ENCODE data around the gene PCOLCE2. TPM values are rescaled to one million over a fixed set of nuclear protein-coding genes. Genes with fewer than 3 reads are reported as not detected.

The PCOLCE2 gene
- total RNA-seq, 1 donor = 21.4 TPM

- no peaks in the 10 kb centered on the region for H3K36me3 ChIP-seq (ENCODE audit: insufficient read depth, low read length)
- DNase-seq (ENCODE audit: insufficient read length, low spot score, missing footprints) = no peak
- H3K4me3 ChIP-seq (ENCODE audit: insufficient read depth, low read length) = no peak overlapping the region
- H3K27me3 ChIP-seq (ENCODE audit: insufficient read depth, low read length) = no peaks in the 10 kb centered on the region
- H3K9me3 ChIP-seq (ENCODE audit: low read depth, low read length) = no peaks in the 10 kb centered on the region
- no peak for TF ChIP-seq CTCF (IDR thresholded peaks at IDR 0.05; ENCODE audit: extremely low read depth, low read depth, low read length)
- H4K20me1 ChIP-seq (ENCODE audit: insufficient read depth, low read length) = no peaks in the 10 kb centered on the region
- H3K27ac ChIP-seq (ENCODE audit: low read depth, low read length) = no peak overlapping the region
- no peak overlapping the region for H2AFZ ChIP-seq (ENCODE audit: low read length)
- H3K79me2 ChIP-seq (ENCODE audit: insufficient read depth, low read length) = no peaks in the 10 kb centered on the region
- no peak overlapping the region for H3K4me2 ChIP-seq (ENCODE audit: insufficient read depth, low read length)
- peaks cover 1% of the 10 kb centered on the region for H3K4me1 ChIP-seq (ENCODE audit: insufficient read depth, low read length)
Observed at GRCh38 chr3:142881445-142882224, 7.2 kb downstream of the PCOLCE2 start.

- Histone ChIP-seq H3K4me1 (ENCODE audit: insufficient read depth, low read length) (no peaks in the 10 kb centered on the region), H3K4me3 (ENCODE audit: insufficient read depth, low read length) (no peak overlapping the region), H3K36me3 (ENCODE audit: insufficient read depth, low read length) (no peaks in the 10 kb centered on the region), H3K27ac (ENCODE audit: low read depth, low read length) (no peak overlapping the region), H3K9me3 (ENCODE audit: low read depth, low read length) (no peaks in the 10 kb centered on the region), H3K27me3 (ENCODE audit: insufficient read depth, low read length) (no peaks in the 10 kb centered on the region), H3K79me2 (ENCODE audit: insufficient read depth, low read length) (no peaks in the 10 kb centered on the region), H4K20me1 (ENCODE audit: insufficient read depth, low read length) (no peaks in the 10 kb centered on the region), H2AFZ (ENCODE audit: low read length) (no peak overlapping the region), H3K4me2 (ENCODE audit: insufficient read depth, low read length) (no peak overlapping the region)
- no peak for TF ChIP-seq CTCF (IDR thresholded peaks at IDR 0.05; ENCODE audit: extremely low read depth, low read depth, low read length)
- no peak for DNase-seq (ENCODE audit: insufficient read length, low spot score, missing footprints)
Observed at GRCh38 chr3:142878649-142879300, 10.1 kb downstream of the PCOLCE2 start.

GRCh38 chr3:142876417-142876816 lies 12.5 kb downstream of the PCOLCE2 start:
- Histone ChIP-seq H3K27ac (ENCODE audit: low read depth, low read length) (no peak overlapping the region), H3K4me3 (ENCODE audit: insufficient read depth, low read length) (no peak overlapping the region), H3K9me3 (ENCODE audit: low read depth, low read length) (no peaks in the 10 kb centered on the region), H3K79me2 (ENCODE audit: insufficient read depth, low read length) (no peaks in the 10 kb centered on the region), H3K4me2 (ENCODE audit: insufficient read depth, low read length) (no peak overlapping the region), H4K20me1 (ENCODE audit: insufficient read depth, low read length) (no peaks in the 10 kb centered on the region), H3K27me3 (ENCODE audit: insufficient read depth, low read length) (no peaks in the 10 kb centered on the region), H2AFZ (ENCODE audit: low read length) (no peak overlapping the region), H3K36me3 (ENCODE audit: insufficient read depth, low read length) (no peaks in the 10 kb centered on the region), H3K4me1 (ENCODE audit: insufficient read depth, low read length) (no peaks in the 10 kb centered on the region)
- DNase-seq (ENCODE audit: insufficient read length, low spot score, missing footprints) = no peak
- TF ChIP-seq CTCF (IDR thresholded peaks at IDR 0.05; ENCODE audit: extremely low read depth, low read depth, low read length) = no peak

GRCh38 chr3:142875583-142876207 lies 13.2 kb downstream of the PCOLCE2 start:
- TF ChIP-seq CTCF (IDR thresholded peaks at IDR 0.05; ENCODE audit: extremely low read depth, low read depth, low read length) = no peak
- H3K36me3 ChIP-seq (ENCODE audit: insufficient read depth, low read length) = no peaks in the 10 kb centered on the region
- no peaks in the 10 kb centered on the region for H3K79me2 ChIP-seq (ENCODE audit: insufficient read depth, low read length)
- no peaks in the 10 kb centered on the region for H3K27me3 ChIP-seq (ENCODE audit: insufficient read depth, low read length)
- no peaks in the 10 kb centered on the region for H4K20me1 ChIP-seq (ENCODE audit: insufficient read depth, low read length)
- no peaks in the 10 kb centered on the region for H3K4me1 ChIP-seq (ENCODE audit: insufficient read depth, low read length)
- H3K4me2 ChIP-seq (ENCODE audit: insufficient read depth, low read length) = no peak overlapping the region
- no peaks in the 10 kb centered on the region for H3K9me3 ChIP-seq (ENCODE audit: low read depth, low read length)
- H3K27ac ChIP-seq (ENCODE audit: low read depth, low read length) = no peak overlapping the region
- H2AFZ ChIP-seq (ENCODE audit: low read length) = no peak overlapping the region
- no peak overlapping the region for H3K4me3 ChIP-seq (ENCODE audit: insufficient read depth, low read length)
- DNase-seq (ENCODE audit: insufficient read length, low spot score, missing footprints) = no peak

All from osteoblast (primary cell).